Upper lobe of left lung (tissue), 6 donors: Measurements from ENCODE around the gene SEMA5A. TPM values are rescaled to one million over a fixed set of nuclear protein-coding genes. Genes with fewer than 3 reads are reported as not detected.

Source experiments
- ATAC-seq, 2 donors: fragments of 200-7000 bp; cut with Tn5 transposase; one replicate each; pipeline ENCODE4 v1.9.1; 2022; ENCODE audit warnings: mild to moderate bottlenecking in 2 of 2, moderate library complexity in 2 of 2; ENCODE audit not compliant: low FRiP score in 2 of 2
- DNase-seq, 2 donors: peaks; one replicate each; pipeline ENCODE4 v3.0.0-alpha.2; 2019 to 2020
- H3K27ac ChIP-seq, 4 donors: fragments of 200-600 bp; sonication (generic); one replicate each; pipeline ENCODE4 v1.5.1; 2016 to 2019
- H3K27me3 ChIP-seq, 4 donors: fragments of 200-600 bp; sonication (generic); one replicate each; pipeline ENCODE4 v1.5.1; 2017 to 2019
- H3K36me3 ChIP-seq, 4 donors: fragments of 200-600 bp; sonication (generic); one replicate each; pipeline ENCODE4 v1.5.1; 2016 to 2019
- H3K4me1 ChIP-seq, 4 donors: fragments of 200-600 bp; sonication (generic); one replicate each; pipeline ENCODE4 v1.5.1; 2018 to 2019
- H3K4me3 ChIP-seq, 4 donors: fragments of 200-600 bp; sonication (generic); one replicate each; pipeline ENCODE4 v1.5.1; 2017 to 2019; ENCODE audit warnings: mild to moderate bottlenecking in 2 of 4, moderate library complexity in 1 of 4
- H3K9me3 ChIP-seq, 4 donors: fragments of 200-600 bp; sonication (generic); one replicate each; pipeline ENCODE4 v1.5.1; 2018 to 2019
- CTCF ChIP-seq, 6 experiments: fragments of 450-650 bp in 4 of 6; fragments of 200-600 bp in 2 of 6; sonication (generic) in 2 of 6; IDR thresholded peaks; one replicate each; pipeline ENCODE4 v1.5.1; 2016 to 2019; ENCODE audit warnings: antibody characterized with exemption in 6 of 6
- EP300 ChIP-seq, 4 donors: sonication (generic); formaldehyde crosslinking; IDR thresholded peaks; one replicate each; pipeline ENCODE4 v1.5.1; 2017; ENCODE audit warnings: antibody characterized with exemption in 4 of 4, control low read depth in 2 of 4
- POLR2A ChIP-seq, 4 donors: fragments of 450-650 bp; IDR thresholded peaks; one replicate each; pipeline ENCODE4 v1.5.1; 2016 to 2017; ENCODE audit warnings: antibody characterized with exemption in 4 of 4, mild to moderate bottlenecking in 2 of 4
- POLR2AphosphoS5 ChIP-seq, 2 donors: sonication (generic); formaldehyde crosslinking; IDR thresholded peaks; one replicate each; pipeline ENCODE4 v1.5.1; 2017; ENCODE audit warnings: antibody characterized with exemption in 2 of 2
- WGBS, 2 donors: methylation state at CpG; one replicate each; pipeline ENCODE4 v1.1.5; 2017 to 2018; 5-methylcytosine and 5-hydroxymethylcytosine counted together
- total RNA-seq, 6 donors: library from RNA; depleted of rRNA in 4 of 6; stranded (reverse); fragments of >200 nt in 4 of 6; gene quantifications; one replicate each; pipeline versions ENCODE4 v1.1.0 to v1.2.1, GENCODE V29; 2016 to 2021
- donor health status: DM: no; HTN: no; CAD: no; lungs with moderate emphysema.
- donor health status: DM: no; HTN: yes; CAD: no; lungs with severe emphysema.

SEMA5A gene
- total RNA-seq, 6 donors from 2014 or later: 5.2 to 40.5 (median 27.5) TPM

GRCh38 chr5:9496801-9497200, 49.1 kb downstream of the SEMA5A start:
- no peak for TF ChIP-seq EP300 (IDR thresholded peaks at IDR 0.05)
- no peak for TF ChIP-seq POLR2A (IDR thresholded peaks at IDR 0.05)
- TF ChIP-seq CTCF (IDR thresholded peaks at IDR 0.05): no peak
- TF ChIP-seq POLR2AphosphoS5 (IDR thresholded peaks at IDR 0.05): no peak
- Histone ChIP-seq H3K4me3 (no peak overlapping the region), H3K36me3 (no peaks in the 10 kb centered on the region), H3K27me3 (no peaks in the 10 kb centered on the region), H3K4me1 (no peaks in the 10 kb centered on the region), H3K9me3 (no peaks in the 10 kb centered on the region), H3K27ac (no peak overlapping the region)
- 81 to 86% methylated on average over 1 of the region's 1 CpG for WGBS, 2 donors
- DNase-seq (no peak), ATAC-seq (no peak)

DNA sequence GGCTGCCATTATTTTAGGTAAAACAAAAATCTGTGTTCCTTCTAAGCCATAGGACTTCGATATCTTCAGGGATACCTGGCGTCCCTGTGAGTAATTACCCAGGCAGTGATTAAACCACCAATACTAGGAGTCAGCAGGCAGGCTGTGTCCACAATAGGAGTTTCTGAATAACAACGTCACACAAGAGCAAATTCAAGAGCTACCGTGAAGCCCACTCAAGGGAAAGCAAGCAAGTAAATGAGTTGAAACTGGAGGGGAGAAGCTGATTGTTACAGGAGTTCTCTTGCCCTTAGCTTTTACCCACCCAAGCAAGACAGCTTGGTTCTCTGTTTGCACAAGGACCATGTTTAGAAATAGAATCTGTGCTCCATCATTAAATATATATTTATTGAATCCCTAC, 50.8 kb downstream of the SEMA5A start:
- DNase-seq: no peak
- Histone ChIP-seq H3K36me3 (no peaks in the 10 kb centered on the region), H3K4me1 (no peaks in the 10 kb centered on the region), H3K4me3 (no peak overlapping the region), H3K9me3 (no peaks in the 10 kb centered on the region), H3K27ac (no peak overlapping the region), H3K27me3 (no peaks in the 10 kb centered on the region)
- ATAC-seq: no peak
- WGBS, 2 donors: 80 to 85% methylated on average over 4 of the region's 4 CpGs
- no peak for TF ChIP-seq POLR2A (IDR thresholded peaks at IDR 0.05)

GRCh38 chr5:9494301-9494700, 51.6 kb downstream of the SEMA5A start:
- Histone ChIP-seq H3K9me3 (no peaks in the 10 kb centered on the region), H3K4me1 (no peaks in the 10 kb centered on the region), H3K36me3 (no peaks in the 10 kb centered on the region), H3K27me3 (no peaks in the 10 kb centered on the region), H3K27ac (no peak overlapping the region), H3K4me3 (no peak overlapping the region)
- TF ChIP-seq POLR2A (IDR thresholded peaks at IDR 0.05) (no peak), EP300 (IDR thresholded peaks at IDR 0.05) (no peak), POLR2AphosphoS5 (IDR thresholded peaks at IDR 0.05) (no peak), CTCF (IDR thresholded peaks at IDR 0.05) (no peak)
- no peak for ATAC-seq
- DNase-seq: no peak
- 86 to 94% methylated on average over 3 of the region's 3 CpGs for WGBS, 2 donors

- H3K36me3 ChIP-seq: no peaks in the 10 kb centered on the region
- H3K27me3 ChIP-seq: no peaks in the 10 kb centered on the region
- no peak for DNase-seq
- H3K9me3 ChIP-seq: no peaks in the 10 kb centered on the region
- no peak for TF ChIP-seq EP300 (IDR thresholded peaks at IDR 0.05)
- TF ChIP-seq POLR2A (IDR thresholded peaks at IDR 0.05): no peak
- no peak for TF ChIP-seq POLR2AphosphoS5 (IDR thresholded peaks at IDR 0.05)
- TF ChIP-seq CTCF (IDR thresholded peaks at IDR 0.05): no peak
- H3K4me3 ChIP-seq: no peak overlapping the region
- WGBS, 2 donors: 68 to 86% methylated on average over 2 of the region's 2 CpGs
- H3K4me1 ChIP-seq: no peaks in the 10 kb centered on the region
- ATAC-seq: no peak
- H3K27ac ChIP-seq: no peak overlapping the region
These were observed 55.3 kb downstream of the SEMA5A start for GRCh38 chr5:9490494-9491097.

GRCh38 chr5:9483779-9484178, 62.1 kb downstream of the SEMA5A start:
- Histone ChIP-seq H3K36me3 (no peaks in the 10 kb centered on the region), H3K9me3 (peaks cover 0 to under 1% (median 0%) of the 10 kb centered on the region in 4 donors), H3K4me3 (no peak overlapping the region), H3K4me1 (no peaks in the 10 kb centered on the region), H3K27ac (no peak overlapping the region), H3K27me3 (no peaks in the 10 kb centered on the region)
- WGBS, 2 donors: 62 to 76% methylated on average over 3 of the region's 3 CpGs
- TF ChIP-seq POLR2AphosphoS5 (IDR thresholded peaks at IDR 0.05) (no peak), POLR2A (IDR thresholded peaks at IDR 0.05) (no peak), EP300 (IDR thresholded peaks at IDR 0.05) (no peak), CTCF (IDR thresholded peaks at IDR 0.05) (no peak)
- ATAC-seq (no peak), DNase-seq (no peak)
